SK-N-SH (cell line): ENCODE data around the gene INSC. TPM values are rescaled to one million over a fixed set of nuclear protein-coding genes. Genes with fewer than 3 reads are reported as not detected.

Source experiments
- CTCF ChIA-PET: fragments of 300-600, 350-600 bp; formaldehyde crosslinking; extraction: SDS; loops from one replicate; lab custom pipeline; 2021; lab: Yijun Ruan, JAX
- POLR2A ChIA-PET: fragments of 350-600 bp; sonication (Branson Sonifier 250); formaldehyde crosslinking; extraction: SDS; loops from one replicate; lab custom pipeline; 2020; ENCODE audit warnings: antibody characterized with exemption, inconsistent platforms; lab: Yijun Ruan, JAX
- DNase-seq: peaks from one replicate; pipeline ENCODE4 v3.0.0; 2012
- H2AFZ ChIP-seq: fragments of 200-600 bp; sonication (generic); 2 replicates; pipeline ENCODE4 v1.8.1; 2016; ENCODE audit warnings: antibody characterized with exemption, mild to moderate bottlenecking, low read depth
- H3F3A ChIP-seq: fragments of 200-600 bp; sonication (generic); replicated peaks from 2 replicates; pipeline ENCODE3; 2016; ENCODE audit warnings: antibody characterized with exemption, mild to moderate bottlenecking; ENCODE audit not compliant: insufficient read depth
- H3K27ac ChIP-seq, 2 experiments: fragments of 200-500 bp in 1 of 2; fragments of 200-600 bp in 1 of 2; sonication (Bioruptor generic) in 1 of 2; sonication (generic), shearing (Covaris generic) in 1 of 2; 2 replicates each; pipeline versions ENCODE4 v1.5.1 to v1.6.1; 2014 to 2016; ENCODE audit warnings: low read depth in 2 of 2, inconsistent platforms in 1 of 2, low read length in 1 of 2, mild to moderate bottlenecking in 1 of 2, mixed read lengths in 1 of 2
- H3K27me3 ChIP-seq: fragments of 200-600 bp; sonication (generic), shearing (Covaris generic); 2 replicates; pipeline ENCODE4 v1.6.1; 2016; ENCODE audit warnings: mixed run types; ENCODE audit not compliant: insufficient read depth
- H3K36me3 ChIP-seq, 2 experiments: fragments of 200-500 bp in 1 of 2; fragments of 200-600 bp in 1 of 2; sonication (Bioruptor generic) in 1 of 2; sonication (generic) in 1 of 2; replicated peaks in 1 of 2; 2 replicates each; pipeline versions ENCODE3 to v1.5.1; 2014 to 2016; ENCODE audit warnings: low read length in 1 of 2, mild to moderate bottlenecking in 1 of 2; ENCODE audit not compliant: insufficient read depth in 2 of 2, control insufficient read depth in 1 of 2
- H3K4me1 ChIP-seq, 2 experiments: fragments of 200-500 bp in 1 of 2; fragments of 200-600 bp in 1 of 2; sonication (Bioruptor generic) in 1 of 2; sonication (generic), shearing (Covaris generic) in 1 of 2; 2 replicates each; pipeline versions ENCODE4 v1.5.1 to v1.6.1; 2014 to 2016; ENCODE audit warnings: low read depth in 1 of 2, low read length in 1 of 2, mixed run types in 1 of 2; ENCODE audit not compliant: insufficient read depth in 2 of 2, control insufficient read depth in 1 of 2
- H3K4me2 ChIP-seq: fragments of 200-600 bp; sonication (generic), shearing (Covaris generic); 2 replicates; pipeline ENCODE4 v1.6.1; 2017; ENCODE audit warnings: mixed run types
- H3K4me3 ChIP-seq, 2 experiments: fragments of 200-500 bp in 1 of 2; fragments of 200-600 bp in 1 of 2; sonication (Bioruptor generic) in 1 of 2; sonication (generic), shearing (Covaris generic) in 1 of 2; 2 replicates each; pipeline versions ENCODE4 v1.5.1 to v1.8.1; 2014 to 2016; ENCODE audit warnings: low read depth in 2 of 2, inconsistent platforms in 1 of 2, low read length in 1 of 2, mild to moderate bottlenecking in 1 of 2, mixed read lengths in 1 of 2, moderate library complexity in 1 of 2
- H3K79me2 ChIP-seq: fragments of 200-600 bp; sonication (generic); 2 replicates; pipeline ENCODE4 v1.8.1; 2017; ENCODE audit warnings: mild to moderate bottlenecking; ENCODE audit not compliant: insufficient read depth
- H3K9ac ChIP-seq: fragments of 200-600 bp; sonication (generic); 2 replicates; pipeline ENCODE4 v1.6.1; 2017; ENCODE audit warnings: mixed run types
- H3K9me2 ChIP-seq: fragments of 200-600 bp; sonication (generic); 2 replicates; pipeline ENCODE4 v1.6.1; 2017; ENCODE audit warnings: mixed run types
- H3K9me3 ChIP-seq: fragments of 200-600 bp; sonication (generic); 2 replicates; pipeline ENCODE4 v1.6.1; 2017; ENCODE audit warnings: mixed run types, mild to moderate bottlenecking, moderate library complexity
- H4K20me1 ChIP-seq: fragments of 200-600 bp; sonication (generic); 2 replicates; pipeline ENCODE4 v1.6.1; 2017; ENCODE audit warnings: mild to moderate bottlenecking, mixed run types; ENCODE audit not compliant: insufficient read depth
- CHD2 ChIP-seq: fragments of 150-350 bp; IDR thresholded peaks from 2 replicates; pipeline ENCODE4 v1.6.1; 2018; ENCODE audit warnings: low read length; ENCODE audit not compliant: partially characterized antibody
- ELF1 ChIP-seq: IDR thresholded peaks from 2 replicates; pipeline ENCODE4 v1.4.0; 2012
- EZH2phosphoT487 ChIP-seq: fragments of 200-600 bp; sonication (generic); IDR thresholded peaks from 2 replicates; pipeline ENCODE4 v1.6.1; 2017; ENCODE audit warnings: low read depth, mixed run types, mild to moderate bottlenecking, antibody characterized with exemption, moderate library complexity, borderline replicate concordance
- FOXJ3 ChIP-seq: sonication (generic); formaldehyde crosslinking; IDR thresholded peaks from 2 replicates; pipeline ENCODE4 v1.5.1; 2020; ENCODE audit warnings: mild to moderate bottlenecking, missing genetic modification reagents
- FOXM1 ChIP-seq: IDR thresholded peaks from 2 replicates; pipeline ENCODE4 v1.4.0; 2012; ENCODE audit warnings: low read depth, mild to moderate bottlenecking
- GABPA ChIP-seq: IDR thresholded peaks from 2 replicates; pipeline ENCODE4 v1.4.0; 2012; ENCODE audit warnings: low read depth, mild to moderate bottlenecking
- MAX ChIP-seq: IDR thresholded peaks from 2 replicates; pipeline ENCODE4 v1.4.0; 2012; ENCODE audit warnings: low read depth
- NFIC ChIP-seq: IDR thresholded peaks from 2 replicates; pipeline ENCODE4 v1.4.0; 2012; ENCODE audit warnings: borderline replicate concordance
- NRF1 ChIP-seq: IDR thresholded peaks from 2 replicates; pipeline ENCODE4 v1.6.1; 2012; ENCODE audit warnings: low read depth, mild to moderate bottlenecking, low read length
- POLR2AphosphoS5 ChIP-seq: IDR thresholded peaks from 2 replicates; pipeline ENCODE4 v1.6.1; 2012; ENCODE audit warnings: low read depth, low read length
- RAD21 ChIP-seq: IDR thresholded peaks from 2 replicates; pipeline ENCODE4 v1.6.1; 2012; ENCODE audit warnings: mild to moderate bottlenecking, low read length
- RCOR1 ChIP-seq: fragments of 150-350 bp; IDR thresholded peaks from 2 replicates; pipeline ENCODE4 v1.6.1; 2017; ENCODE audit warnings: antibody characterized with exemption, low read length
- RFX5 ChIP-seq: IDR thresholded peaks from 2 replicates; pipeline ENCODE4 v1.6.1; 2012; ENCODE audit warnings: mild to moderate bottlenecking, improper control_type of control experiment, low read length
- RXRA ChIP-seq: IDR thresholded peaks from 2 replicates; pipeline ENCODE4 v1.4.0; 2012; ENCODE audit warnings: low read depth, mild to moderate bottlenecking, borderline replicate concordance
- SIN3A ChIP-seq: IDR thresholded peaks from 2 replicates; pipeline ENCODE4 v1.6.1; 2012; ENCODE audit warnings: low read depth, mild to moderate bottlenecking, low read length, moderate library complexity, borderline replicate concordance
- SMC3 ChIP-seq: IDR thresholded peaks from 2 replicates; pipeline ENCODE4 v1.6.1; 2012; ENCODE audit warnings: low read depth, low read length, improper control_type of control experiment
- TEAD4 ChIP-seq: IDR thresholded peaks from 2 replicates; pipeline ENCODE4 v1.4.0; 2012; ENCODE audit warnings: mild to moderate bottlenecking, borderline replicate concordance; ENCODE audit not compliant: insufficient read depth
- WGBS: methylation state at CpG from one replicate; pipeline ENCODE4 v1.1.6; 2017; ENCODE audit warnings: low lambda C conversion rate; 5-methylcytosine and 5-hydroxymethylcytosine counted together
- polyA plus RNA-seq, 3 experiments: library from polyadenylated mRNA; depleted of rRNA; stranded (reverse); fragments of >200 nt; gene quantifications; 2 replicates each; pipeline ENCODE4 v1.2.3, GENCODE V29; 2012
- TF ChIP-seq, protein P1 (sequence below): fragments of 150-350 bp; IDR thresholded peaks from 2 replicates; pipeline ENCODE4 v1.6.1; 2017; ENCODE audit warnings: antibody characterized with exemption, low read length, low read depth, borderline replicate concordance
- TF ChIP-seq, protein P2 (sequence below): fragments of 200-600 bp; sonication (generic); IDR thresholded peaks from 2 replicates; pipeline ENCODE4 v1.6.1; 2017; ENCODE audit warnings: antibody characterized with exemption, mild to moderate bottlenecking, moderate library complexity
- TF ChIP-seq, protein P3 (sequence below): IDR thresholded peaks from 2 replicates; pipeline ENCODE4; 2012
- TF ChIP-seq, protein P4 (sequence below): IDR thresholded peaks from 2 replicates; pipeline ENCODE4 v1.4.0; 2012; ENCODE audit warnings: low read depth, borderline replicate concordance

INSC gene
- polyA plus RNA-seq, 1 of the 3 experiments (the other 2 are of a cell fraction): not detected

DNA sequence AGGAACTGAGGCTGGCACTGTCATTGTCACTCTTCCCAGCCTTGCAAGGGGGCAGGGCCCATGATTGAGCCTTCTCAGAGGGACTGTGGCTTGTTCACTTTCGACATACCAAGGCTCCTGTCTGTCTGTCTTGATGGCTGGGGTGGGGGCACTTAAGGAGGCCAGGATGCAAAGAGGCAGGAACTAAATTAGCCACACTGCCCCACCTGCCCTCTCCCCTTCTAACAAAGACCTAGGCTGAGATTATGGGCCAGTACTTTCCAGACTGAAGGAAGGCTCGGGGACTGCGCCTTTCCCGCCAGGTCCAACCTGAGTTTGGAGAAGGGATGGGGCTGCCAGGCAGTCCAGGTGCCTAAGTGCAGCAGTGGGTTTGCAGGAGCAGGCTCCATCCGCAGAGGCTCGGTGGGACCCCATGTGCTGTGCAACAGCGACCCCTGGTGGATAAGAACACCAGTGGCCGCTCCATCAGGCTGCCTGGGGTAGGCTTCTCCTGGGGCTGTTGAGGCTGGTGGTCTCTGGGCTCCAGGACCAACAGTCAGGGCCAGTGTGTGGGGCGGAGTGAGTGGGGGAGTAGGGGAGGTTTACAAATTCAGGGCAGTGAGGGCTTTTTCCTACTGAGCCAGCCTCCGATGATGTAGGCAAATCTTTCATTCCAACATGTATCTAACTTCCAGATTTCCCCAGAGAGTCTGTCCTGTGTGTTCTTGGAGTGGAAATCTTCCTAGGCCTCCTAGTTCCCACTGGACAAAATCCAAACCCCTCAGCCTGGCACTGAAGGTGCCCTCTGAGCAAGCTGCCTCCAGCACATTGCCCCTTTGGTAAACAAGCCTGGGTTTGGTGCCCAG, 93.9 kb downstream of the INSC start:
- H4K20me1 ChIP-seq: no peaks in the 10 kb centered on the region
- no peak overlapping the region for H2AFZ ChIP-seq
- no peak overlapping the region for H3K4me2 ChIP-seq
- no peak; the same call in 1 of the 2 replicates for TF ChIP-seq NRF1
- TF ChIP-seq, protein P1, sequence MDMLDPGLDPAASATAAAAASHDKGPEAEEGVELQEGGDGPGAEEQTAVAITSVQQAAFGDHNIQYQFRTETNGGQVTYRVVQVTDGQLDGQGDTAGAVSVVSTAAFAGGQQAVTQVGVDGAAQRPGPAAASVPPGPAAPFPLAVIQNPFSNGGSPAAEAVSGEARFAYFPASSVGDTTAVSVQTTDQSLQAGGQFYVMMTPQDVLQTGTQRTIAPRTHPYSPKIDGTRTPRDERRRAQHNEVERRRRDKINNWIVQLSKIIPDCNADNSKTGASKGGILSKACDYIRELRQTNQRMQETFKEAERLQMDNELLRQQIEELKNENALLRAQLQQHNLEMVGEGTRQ: no peak
- TF ChIP-seq SMC3: peak; percentile 95
- TF ChIP-seq EZH2phosphoT487: no peak
- TF ChIP-seq RAD21: peak; percentile 96
- TF ChIP-seq SIN3A: no peak
- TF ChIP-seq TEAD4: no peak
- TF ChIP-seq FOXJ3 (CRISPR knock-in tag): no peak
- TF ChIP-seq MAX: no peak
- TF ChIP-seq RFX5: no peak
- TF ChIP-seq FOXM1: no peak
- TF ChIP-seq CHD2: no peak
- no peak for TF ChIP-seq NFIC
- no peak for TF ChIP-seq RCOR1
- no peak for TF ChIP-seq POLR2AphosphoS5
- TF ChIP-seq ELF1: no peak
- TF ChIP-seq, protein P2, sequence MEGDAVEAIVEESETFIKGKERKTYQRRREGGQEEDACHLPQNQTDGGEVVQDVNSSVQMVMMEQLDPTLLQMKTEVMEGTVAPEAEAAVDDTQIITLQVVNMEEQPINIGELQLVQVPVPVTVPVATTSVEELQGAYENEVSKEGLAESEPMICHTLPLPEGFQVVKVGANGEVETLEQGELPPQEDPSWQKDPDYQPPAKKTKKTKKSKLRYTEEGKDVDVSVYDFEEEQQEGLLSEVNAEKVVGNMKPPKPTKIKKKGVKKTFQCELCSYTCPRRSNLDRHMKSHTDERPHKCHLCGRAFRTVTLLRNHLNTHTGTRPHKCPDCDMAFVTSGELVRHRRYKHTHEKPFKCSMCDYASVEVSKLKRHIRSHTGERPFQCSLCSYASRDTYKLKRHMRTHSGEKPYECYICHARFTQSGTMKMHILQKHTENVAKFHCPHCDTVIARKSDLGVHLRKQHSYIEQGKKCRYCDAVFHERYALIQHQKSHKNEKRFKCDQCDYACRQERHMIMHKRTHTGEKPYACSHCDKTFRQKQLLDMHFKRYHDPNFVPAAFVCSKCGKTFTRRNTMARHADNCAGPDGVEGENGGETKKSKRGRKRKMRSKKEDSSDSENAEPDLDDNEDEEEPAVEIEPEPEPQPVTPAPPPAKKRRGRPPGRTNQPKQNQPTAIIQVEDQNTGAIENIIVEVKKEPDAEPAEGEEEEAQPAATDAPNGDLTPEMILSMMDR: peak; percentile 83
- TF ChIP-seq, protein P3, sequence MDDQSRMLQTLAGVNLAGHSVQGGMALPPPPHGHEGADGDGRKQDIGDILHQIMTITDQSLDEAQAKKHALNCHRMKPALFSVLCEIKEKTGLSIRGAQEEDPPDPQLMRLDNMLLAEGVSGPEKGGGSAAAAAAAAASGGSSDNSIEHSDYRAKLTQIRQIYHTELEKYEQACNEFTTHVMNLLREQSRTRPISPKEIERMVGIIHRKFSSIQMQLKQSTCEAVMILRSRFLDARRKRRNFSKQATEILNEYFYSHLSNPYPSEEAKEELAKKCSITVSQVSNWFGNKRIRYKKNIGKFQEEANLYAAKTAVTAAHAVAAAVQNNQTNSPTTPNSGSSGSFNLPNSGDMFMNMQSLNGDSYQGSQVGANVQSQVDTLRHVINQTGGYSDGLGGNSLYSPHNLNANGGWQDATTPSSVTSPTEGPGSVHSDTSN: no peak
- TF ChIP-seq, protein P4, sequence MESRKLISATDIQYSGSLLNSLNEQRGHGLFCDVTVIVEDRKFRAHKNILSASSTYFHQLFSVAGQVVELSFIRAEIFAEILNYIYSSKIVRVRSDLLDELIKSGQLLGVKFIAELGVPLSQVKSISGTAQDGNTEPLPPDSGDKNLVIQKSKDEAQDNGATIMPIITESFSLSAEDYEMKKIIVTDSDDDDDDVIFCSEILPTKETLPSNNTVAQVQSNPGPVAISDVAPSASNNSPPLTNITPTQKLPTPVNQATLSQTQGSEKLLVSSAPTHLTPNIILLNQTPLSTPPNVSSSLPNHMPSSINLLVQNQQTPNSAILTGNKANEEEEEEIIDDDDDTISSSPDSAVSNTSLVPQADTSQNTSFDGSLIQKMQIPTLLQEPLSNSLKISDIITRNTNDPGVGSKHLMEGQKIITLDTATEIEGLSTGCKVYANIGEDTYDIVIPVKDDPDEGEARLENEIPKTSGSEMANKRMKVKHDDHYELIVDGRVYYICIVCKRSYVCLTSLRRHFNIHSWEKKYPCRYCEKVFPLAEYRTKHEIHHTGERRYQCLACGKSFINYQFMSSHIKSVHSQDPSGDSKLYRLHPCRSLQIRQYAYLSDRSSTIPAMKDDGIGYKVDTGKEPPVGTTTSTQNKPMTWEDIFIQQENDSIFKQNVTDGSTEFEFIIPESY: no peak
- no peak for TF ChIP-seq GABPA
- TF ChIP-seq RXRA: no peak
- no peaks in the 10 kb centered on the region for H3K9me3 ChIP-seq
- H3K36me3 ChIP-seq: no peaks in the 10 kb centered on the region
- H3K4me3 ChIP-seq: no peak overlapping the region; a peak in 1 of 4 replicates
- WGBS: 9% methylated on average over 6 of the region's 10 CpGs
- H3K27ac ChIP-seq: no peak overlapping the region
- CTCF ChIA-PET: interaction anchor here (0.7 to 16.7 kb wide), 18 partner anchors 8 to 393 kb away, joined by 3 to 282 read pairs (median 4); partner anchors contain the start of gene INSC
- no peaks in the 10 kb centered on the region for H3K9me2 ChIP-seq
- H3K27me3 ChIP-seq: no peaks in the 10 kb centered on the region
- no peaks in the 10 kb centered on the region for H3K79me2 ChIP-seq
- POLR2A ChIA-PET: no interaction called here
- H3K4me1 ChIP-seq: peaks cover 0 to 6% of the 10 kb centered on the region in 2 experiments; a peak in 1 of 4 replicates
- H3K9ac ChIP-seq: no peak overlapping the region
- DNase-seq: peak; percentile 87
- H3F3A ChIP-seq: no peaks in the 10 kb centered on the region
